ENCODE data around the gene FAM163B.

Gene FAM163B

DNA sequence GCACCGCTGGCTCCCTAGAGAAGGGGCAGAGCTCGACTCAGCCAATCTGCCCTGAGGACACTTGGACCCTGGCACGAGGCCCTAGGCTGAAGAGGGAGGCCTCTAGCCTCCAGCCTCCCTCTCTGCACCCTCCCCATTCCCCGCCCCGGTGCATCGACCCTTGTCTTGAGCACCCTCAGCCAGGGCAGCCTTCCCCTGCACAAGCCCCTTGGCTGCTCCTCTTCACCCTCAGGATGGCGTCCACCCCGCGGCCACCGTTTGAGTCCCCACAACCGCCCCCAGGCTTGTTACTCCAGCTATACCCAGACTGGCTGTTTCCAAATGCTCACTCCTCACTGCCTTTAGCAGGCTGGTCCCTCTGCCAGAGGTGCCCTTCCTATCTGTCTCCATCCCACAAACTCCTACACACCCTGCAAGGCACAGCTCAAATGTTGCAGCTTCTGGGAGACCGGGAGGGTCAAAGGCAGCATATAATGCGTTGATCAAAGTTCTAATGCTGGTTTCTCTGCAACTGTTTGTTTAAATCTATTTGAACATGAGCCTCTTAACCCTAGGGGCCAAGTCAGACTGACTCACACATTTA, 6.5 kb upstream of the FAM163B start:
- no peak for DNase-seq

DNA sequence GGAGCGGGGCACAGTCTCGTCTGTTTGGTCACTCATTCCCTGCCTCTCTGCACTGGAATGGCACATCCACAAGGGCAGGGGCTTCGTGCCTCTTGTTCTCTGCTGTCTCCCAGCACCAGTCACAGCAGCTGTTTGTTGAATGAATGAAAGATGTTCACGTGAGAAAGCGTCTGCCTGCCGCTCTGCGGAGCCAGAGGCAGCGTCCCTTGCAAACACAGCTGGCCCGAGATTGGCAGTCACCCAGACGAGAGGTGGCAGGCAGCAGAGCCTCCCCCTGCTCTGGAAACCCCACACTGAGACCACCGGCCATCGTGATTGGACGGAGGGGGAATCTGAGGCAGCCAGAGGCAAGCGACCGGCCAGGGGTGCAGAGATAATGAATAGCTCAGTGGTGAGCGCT, 6.0 kb upstream of the FAM163B start:
- DNase-seq, result no peak

DNA sequence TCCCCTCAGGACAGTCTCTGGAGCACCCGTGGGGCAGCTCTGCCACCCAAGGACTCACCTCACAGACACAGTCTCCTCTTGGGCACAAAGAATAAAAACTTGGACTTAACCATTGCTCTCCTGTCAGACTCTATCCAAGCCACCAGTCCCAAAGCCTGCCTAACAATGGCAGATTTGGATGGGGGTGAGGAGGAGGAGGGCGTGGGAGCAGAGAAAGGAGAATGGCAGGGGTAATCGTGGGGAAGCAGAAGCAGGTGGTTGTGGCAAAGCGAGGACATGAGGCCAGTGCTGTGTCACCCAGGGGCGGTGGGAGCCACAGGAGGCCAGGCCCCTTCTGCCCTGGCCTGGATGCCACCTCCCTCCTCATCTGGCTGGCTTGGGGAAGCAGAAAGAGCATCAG, 5.5 kb upstream of the FAM163B start:
- DNase-seq, result no peak

- DNase-seq, result no peak
Observed at GRCh38 chr9:133614056-133614455, 4.9 kb upstream of the FAM163B start.

GRCh38 chr9:133613432-133613831, 4.2 kb upstream of the FAM163B start:
- DNase-seq, result no peak

GRCh38 chr9:133612816-133613215, 3.6 kb upstream of the FAM163B start:
- DNase-seq, result no peak

- DNase-seq, result no peak
Observed at GRCh38 chr9:133612051-133612450, 2.9 kb upstream of the FAM163B start.

- DNase-seq, result no peak
Observed at GRCh38 chr9:133610845-133611244, 1.7 kb upstream of the FAM163B start.

DNA sequence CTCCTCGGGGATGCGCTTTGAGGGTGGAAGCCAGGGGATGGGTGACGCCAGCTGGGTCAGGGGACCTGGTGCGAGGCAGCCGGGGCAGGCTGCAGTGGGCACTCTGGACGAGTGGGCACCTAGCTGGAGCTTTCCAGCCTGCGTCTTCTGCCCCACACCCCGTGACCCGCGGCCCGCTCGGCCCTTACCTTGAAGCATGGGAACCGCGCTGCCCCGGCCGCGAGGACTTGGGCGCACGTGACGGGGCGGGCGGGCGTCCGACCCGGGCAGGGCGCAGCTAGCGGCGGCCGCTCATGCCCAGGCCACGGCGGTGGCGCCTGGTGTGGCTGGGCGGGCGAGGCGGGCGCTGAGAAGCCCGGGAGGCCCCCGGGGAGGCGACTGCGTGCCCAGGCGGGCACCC, 300 bp downstream of the FAM163B start:
- no peak for DNase-seq

GRCh38 chr9:133608382-133608781, 807 bp downstream of the FAM163B start:
- DNase-seq, result no peak

DNA sequence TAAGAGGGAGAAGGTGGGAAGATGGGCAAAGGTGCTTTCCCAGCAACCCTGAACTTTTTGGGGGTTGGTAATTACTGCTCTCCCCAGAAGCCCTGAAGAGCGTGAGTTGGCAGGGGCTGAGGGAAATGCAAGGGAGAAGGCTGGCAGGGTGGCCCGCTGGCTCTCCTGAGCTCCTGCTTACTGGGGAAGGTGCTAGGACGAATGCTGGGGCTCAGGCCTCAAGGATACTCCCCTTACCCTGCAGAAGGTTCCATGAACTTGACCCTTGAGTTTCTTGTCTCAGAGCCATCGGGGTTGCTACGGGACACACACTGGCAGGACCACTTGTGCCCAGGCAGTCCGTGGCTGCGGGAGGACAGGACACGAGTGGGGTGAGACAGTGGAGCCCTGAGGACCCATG, 1.2 kb downstream of the FAM163B start:
- DNase-seq, result no peak

DNA sequence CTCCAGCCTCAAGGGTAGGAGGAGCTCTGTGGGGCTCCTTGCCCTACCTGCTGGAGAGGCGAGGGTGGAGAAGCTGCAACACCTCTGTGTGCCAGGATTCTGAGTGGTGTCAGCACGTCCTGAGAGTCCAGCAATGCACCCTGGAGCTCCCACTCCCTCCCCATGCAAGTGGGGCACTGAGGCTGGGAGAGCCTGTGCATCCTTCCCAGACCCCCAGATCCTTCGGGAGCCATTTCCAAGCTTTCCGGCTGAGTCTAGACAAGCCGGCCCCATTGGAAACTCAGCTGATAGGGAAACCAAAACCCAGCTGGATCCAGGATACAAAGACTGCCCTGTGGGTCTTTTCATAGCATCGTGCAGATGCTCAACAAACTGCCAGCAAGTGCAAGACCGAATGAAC, 1.8 kb downstream of the FAM163B start:
- no peak for DNase-seq

DNA sequence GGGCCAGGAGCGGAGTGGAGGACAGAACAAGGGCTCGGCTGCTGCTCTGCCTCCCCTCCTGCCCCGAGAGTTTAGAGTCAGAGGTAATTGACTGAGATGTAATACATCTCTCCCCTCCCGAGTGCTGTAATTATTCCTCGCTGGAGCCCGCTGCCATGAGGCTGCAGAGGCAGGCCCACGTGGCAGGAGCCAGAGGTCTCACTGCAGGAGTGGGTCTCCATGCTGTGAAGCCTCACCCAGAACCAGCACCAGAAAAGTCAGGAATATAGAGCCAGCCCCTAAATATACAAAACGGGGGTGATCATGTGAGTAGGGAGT, 2.5 kb downstream of the FAM163B start:
- no peak for DNase-seq

GRCh38 chr9:133605856-133606707, 3.1 kb downstream of the FAM163B start:
- DNase-seq, result no peak

DNA sequence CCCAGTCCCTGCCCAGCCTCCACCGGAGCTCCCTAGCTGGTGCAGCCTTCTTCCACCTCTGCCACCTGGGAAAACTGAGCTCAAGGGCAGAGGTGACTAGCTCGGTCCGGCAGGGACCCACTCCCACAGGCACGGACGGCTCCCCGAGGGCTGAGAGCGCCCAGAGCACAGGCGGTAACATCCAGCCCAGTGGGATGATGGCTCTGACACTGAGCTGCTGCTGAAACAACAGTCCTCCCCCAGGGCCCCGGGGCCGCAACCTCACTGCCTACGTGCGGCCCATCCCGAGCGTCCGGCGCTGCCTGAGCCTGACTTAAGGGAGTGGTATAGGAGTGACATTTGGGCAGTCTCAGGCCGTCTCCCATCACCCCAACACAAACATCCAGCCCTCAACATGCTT, 3.7 kb downstream of the FAM163B start:
- DNase-seq, result no peak

DNA sequence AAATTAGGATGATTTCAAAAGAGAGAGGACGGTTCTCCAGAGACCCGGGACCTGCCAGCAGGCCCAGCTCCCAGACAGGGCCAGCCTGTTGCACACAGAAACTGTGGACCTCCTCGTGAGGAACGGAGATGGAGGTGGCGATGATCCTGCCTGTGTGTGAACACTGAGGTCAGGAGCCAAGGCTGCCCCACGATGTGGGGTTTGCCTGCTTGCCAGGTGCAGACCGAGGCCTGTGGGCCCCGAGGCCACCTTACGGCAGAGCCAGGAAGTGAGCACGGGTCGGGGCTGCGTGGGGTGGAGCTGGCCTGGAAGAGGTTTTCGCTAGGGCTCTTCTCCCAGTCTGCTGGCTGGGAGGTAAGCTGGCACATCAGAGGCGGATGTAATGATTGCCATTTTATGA, 4.3 kb downstream of the FAM163B start:
- DNase-seq, result no peak

DNA sequence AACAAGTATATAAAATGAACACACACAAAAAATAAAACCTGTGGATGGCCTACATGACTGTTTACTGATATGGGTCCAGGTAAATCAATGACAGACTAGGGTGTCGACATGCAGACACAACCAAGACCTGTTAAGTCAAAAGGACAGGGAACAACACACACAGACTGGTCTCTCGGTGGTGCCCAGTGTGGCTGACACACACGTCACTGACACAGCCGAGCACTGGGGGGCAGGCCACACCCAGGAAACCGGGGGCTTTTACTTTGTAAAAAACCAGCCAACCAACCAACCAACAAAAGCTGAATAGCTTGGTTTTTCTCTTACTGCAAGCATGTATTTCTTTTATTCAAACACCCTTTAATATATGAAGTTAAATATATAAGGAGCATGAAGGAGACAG, 5.0 kb downstream of the FAM163B start:
- DNase-seq, result peak; percentile 9

GRCh38 chr9:133603135-133603927, 5.9 kb downstream of the FAM163B start:
- DNase-seq, result no peak

DNA sequence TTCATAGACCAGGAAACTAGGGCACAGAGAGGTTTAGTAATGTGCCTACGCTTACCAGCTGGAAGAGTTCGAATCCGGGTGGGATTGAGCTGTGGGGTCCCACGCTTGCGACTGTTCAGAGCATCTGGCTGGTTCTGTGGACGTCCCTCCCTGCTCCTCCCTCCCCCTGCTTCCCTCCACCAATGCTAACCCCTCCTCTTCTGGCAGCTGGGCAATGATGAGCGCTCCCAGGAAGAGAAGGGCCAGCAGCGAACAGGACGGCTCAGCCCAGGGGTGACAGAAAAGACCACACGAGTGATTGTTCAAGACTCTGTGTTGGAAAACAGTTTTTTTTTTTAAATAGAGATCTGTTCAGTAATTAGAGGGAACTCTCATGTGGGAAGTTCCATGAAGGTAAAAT, 6.9 kb downstream of the FAM163B start:
- DNase-seq, result no peak

DNA sequence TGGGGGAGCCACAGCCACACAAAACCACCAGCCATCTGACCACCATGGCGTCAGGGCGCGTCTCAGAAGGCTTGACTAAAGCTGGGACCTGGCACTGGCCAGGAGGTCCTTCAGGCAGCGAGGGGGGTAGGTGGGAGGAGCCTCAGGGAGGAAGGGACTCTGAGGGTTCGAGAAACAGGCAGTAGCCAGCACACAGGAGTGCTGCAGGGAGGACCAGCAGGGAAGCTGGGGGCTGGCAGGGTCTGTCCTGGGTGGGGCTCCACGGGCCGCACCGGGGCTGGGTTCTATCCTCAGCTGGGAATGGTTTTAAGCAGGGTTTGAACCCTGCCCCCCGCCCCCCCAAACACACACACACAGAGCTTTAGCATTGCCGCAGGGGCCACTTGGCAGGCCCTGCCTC, 7.4 kb downstream of the FAM163B start:
- no peak for DNase-seq

GRCh38 chr9:133600739-133601138, 8.4 kb downstream of the FAM163B start:
- no peak for DNase-seq

DNA sequence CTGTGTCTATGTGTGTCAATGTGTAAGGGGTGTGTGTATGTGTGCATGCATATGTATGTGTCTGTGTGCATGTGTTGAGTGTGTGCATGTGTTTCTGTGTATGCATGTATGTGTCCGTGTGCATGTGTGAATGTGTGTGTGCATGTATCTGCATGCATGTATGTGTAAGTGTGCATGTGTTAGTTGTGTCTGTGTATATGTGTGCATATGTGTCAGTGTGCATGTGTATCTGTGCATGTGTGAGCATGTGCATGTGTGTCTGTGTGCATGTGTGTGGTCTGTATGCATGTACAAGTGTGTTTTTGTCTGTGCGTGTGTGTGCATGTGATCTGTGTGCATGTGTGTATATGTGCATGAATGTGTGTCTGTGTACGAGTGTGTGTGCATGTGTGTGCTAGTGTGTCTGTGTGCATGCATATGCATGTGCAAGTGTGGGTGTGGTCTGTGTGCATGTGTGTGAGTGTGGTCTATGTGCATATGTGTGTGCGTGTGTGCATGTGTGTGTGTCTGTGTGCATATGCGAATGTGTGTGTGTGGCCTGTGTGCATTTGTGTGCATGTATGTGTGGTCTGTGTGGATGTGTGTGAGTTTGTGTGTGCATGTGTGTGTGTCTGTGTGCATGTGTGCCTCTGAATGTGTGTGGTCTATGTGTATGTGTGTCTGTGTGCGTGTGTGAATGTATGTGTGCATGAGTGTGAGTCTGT, 9.6 kb downstream of the FAM163B start:
- no peak for DNase-seq

DNA sequence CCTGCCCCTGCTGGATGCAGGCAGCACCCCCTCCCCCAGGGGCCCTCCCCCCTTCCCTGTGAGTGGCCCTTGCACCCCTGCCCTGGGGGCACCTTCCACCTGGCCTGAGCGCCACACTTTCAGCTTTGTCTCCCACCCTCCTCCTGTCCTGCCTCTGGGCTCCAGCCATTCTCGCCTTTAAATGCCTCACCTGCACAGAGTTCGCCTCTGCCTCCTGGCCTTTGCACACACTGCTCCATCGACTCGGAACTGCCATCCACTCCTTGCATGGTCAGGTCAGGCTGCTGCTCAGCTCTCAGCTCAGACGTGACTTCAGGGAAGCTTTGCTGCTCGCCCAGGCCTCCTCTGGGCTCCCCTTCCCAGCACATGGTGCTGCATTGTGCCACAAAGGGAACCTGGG, 10.2 kb downstream of the FAM163B start:
- DNase-seq, result no peak
